ENCODE results near the gene TNIK. TPM values are rescaled to one million over a fixed set of nuclear protein-coding genes. Genes with fewer than 3 reads are reported as not detected.

The TNIK gene
- total RNA-seq, 1 donor from 2014 or later, result 9.3 TPM

DNA sequence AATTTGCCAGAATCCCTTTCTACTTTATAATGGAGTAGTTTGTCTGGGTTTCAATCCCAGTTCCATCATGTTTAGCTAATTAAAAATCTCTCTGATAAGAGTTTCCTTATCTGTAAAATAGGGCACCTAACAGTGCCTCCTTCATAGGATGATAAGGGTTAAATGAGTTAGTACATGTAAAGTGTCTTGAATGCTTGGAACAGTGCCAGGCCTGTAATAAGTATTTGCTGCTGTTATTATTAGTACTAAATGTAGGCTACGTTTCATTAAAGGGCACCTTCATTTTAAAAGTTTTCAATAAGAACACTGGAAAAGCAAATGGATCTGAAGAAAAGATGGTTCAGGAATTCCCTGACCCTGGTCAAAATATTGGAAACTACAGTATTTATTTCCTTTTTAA lies 421.9 kb downstream of the TNIK start:
- peaks cover 4% of the 10 kb centered on the region for H3K4me1 Mint-ChIP-seq
- no peaks in the 10 kb centered on the region for H3K9me3 Mint-ChIP-seq
- no peaks in the 10 kb centered on the region for H3K36me3 Mint-ChIP-seq
- H3K27me3 Mint-ChIP-seq (ENCODE audit: low read depth), result peaks cover 14% of the 10 kb centered on the region
- H3K27ac Mint-ChIP-seq, result no peak overlapping the region
- DNase-seq (ENCODE audit: low spot score in 2 of 2, unreplicated experiment in 2 of 2), result no peak
- TF ChIP-seq, protein P1, sequence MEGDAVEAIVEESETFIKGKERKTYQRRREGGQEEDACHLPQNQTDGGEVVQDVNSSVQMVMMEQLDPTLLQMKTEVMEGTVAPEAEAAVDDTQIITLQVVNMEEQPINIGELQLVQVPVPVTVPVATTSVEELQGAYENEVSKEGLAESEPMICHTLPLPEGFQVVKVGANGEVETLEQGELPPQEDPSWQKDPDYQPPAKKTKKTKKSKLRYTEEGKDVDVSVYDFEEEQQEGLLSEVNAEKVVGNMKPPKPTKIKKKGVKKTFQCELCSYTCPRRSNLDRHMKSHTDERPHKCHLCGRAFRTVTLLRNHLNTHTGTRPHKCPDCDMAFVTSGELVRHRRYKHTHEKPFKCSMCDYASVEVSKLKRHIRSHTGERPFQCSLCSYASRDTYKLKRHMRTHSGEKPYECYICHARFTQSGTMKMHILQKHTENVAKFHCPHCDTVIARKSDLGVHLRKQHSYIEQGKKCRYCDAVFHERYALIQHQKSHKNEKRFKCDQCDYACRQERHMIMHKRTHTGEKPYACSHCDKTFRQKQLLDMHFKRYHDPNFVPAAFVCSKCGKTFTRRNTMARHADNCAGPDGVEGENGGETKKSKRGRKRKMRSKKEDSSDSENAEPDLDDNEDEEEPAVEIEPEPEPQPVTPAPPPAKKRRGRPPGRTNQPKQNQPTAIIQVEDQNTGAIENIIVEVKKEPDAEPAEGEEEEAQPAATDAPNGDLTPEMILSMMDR (IDR thresholded peaks at IDR 0.05; ENCODE audit: unreplicated experiment), result no peak
- no peak overlapping the region for H3K4me3 Mint-ChIP-seq

DNA sequence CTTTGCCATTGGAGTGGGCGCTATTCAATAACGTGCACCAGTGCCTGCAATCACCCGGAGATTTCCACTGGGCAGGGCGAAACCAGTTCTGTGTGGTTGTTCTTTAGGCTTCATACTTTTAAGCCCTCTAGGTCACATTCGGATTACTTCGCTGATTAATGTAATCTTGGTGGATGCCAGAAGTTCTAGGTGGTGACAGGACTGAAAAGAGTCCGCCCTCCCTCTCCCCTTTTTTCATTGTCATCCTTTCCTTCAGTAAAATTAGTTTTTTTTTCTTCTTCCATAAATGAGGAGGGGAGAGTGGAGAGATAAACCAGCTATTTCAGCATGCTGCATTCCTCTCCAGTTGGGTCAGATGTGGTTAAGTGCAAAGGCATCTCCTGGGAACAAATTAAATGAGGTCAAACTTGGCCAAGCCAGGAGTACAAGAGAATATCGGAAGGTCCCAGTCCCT lies 431.4 kb downstream of the TNIK start:
- Mint-ChIP-seq H3K27ac (no peak overlapping the region), H3K4me1 (no peaks in the 10 kb centered on the region)

DNA sequence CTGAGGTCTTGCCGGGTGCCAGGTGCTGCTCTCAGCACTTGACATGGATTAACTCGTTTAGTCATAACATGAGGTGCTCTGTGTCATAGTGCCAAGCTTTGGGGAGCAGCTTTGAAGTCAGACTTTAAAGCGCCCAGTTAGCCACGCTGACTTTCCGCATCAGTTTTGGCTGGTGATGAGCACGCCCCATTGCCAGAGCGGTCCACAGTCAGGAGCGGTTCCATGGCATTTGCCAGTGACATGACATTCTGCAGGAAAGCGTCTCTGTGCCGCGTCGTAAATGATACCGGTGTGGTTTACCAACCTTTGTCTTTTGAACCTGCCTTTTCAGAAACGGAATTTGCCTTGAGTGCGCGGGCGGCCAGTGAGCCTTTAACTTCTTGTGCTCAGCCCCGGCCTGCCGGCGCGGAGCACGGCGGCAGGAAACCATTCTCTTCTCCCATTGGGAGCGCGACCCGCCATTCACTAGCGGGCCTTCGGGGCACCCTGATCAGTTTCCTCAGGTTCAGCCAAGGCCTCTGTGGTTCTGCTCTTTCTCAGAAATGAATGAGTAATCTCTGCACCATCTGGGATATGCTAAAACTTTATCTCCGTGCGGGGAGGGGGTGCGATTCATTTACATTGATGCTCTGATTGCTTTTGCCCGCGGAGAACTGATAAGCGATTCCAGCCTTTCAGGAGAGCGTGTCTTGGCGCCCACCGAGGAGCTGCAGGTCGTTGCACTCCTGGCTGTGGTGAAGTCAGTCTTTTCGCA lies 432.0 kb downstream of the TNIK start:
- TF ChIP-seq, protein P1 (IDR thresholded peaks at IDR 0.05; ENCODE audit: unreplicated experiment), result no peak

More for the DNA sequence above, 431.4 kb downstream of the TNIK start:
- TF ChIP-seq, protein P1 (IDR thresholded peaks at IDR 0.05; ENCODE audit: unreplicated experiment), result no peak
- Mint-ChIP-seq H3K27me3 (ENCODE audit: low read depth) (peaks cover 2% of the 10 kb centered on the region), H3K9me3 (no peaks in the 10 kb centered on the region), H3K36me3 (no peaks in the 10 kb centered on the region), H3K4me3 (no peak overlapping the region)
- DNase-seq (ENCODE audit: low spot score in 2 of 2, unreplicated experiment in 2 of 2), result no peak

DNA sequence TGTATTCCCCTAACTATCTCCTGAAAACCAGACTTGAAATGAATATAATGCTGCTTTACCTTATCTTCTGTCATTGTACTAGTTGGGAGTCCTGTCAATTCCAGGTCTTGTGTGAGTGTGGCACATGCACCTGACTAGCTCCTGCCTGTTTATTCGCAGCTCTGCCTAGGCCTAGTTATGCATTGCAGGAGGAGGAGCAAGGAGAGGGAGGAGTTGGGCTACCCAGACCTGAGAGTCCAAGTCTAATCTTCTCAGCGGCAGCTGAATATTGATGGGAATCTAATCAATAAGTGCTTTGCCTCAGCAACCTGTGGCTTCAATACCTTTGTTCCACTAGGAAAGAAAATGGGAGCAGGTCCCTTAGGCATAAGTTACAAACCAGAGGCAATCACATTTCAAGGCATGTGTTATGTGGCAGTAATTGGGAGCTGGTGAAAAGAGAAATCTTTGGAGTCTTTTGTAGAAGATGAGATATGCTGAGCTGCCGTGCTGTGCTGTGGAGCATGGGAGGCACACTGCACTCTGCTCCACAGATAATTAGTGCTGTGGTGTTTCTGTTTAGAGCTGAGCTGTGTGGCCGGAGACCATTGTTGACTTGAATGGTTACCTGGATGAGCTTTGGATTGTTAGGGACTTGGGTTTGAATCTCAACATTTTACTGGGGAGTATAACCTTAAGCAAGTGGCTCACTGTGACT lies 433.5 kb downstream of the TNIK start, which contains the start of gene SLC2A2:
SLC2A2 (minus strand) TSS at position 124 of the 697 bp plus-strand sequence; CDS start at position 74, 50 bp downstream.
- peaks cover 2% of the 10 kb centered on the region for H3K27me3 Mint-ChIP-seq (ENCODE audit: low read depth)
- H3K4me3 Mint-ChIP-seq, result no peak within 1 kb of the TSS
- H3K36me3 Mint-ChIP-seq, result no peaks in the 10 kb centered on the region
- no peaks in the 10 kb centered on the region for H3K4me1 Mint-ChIP-seq
- TF ChIP-seq, protein P1 (IDR thresholded peaks at IDR 0.05; ENCODE audit: unreplicated experiment), result no peak
- H3K27ac Mint-ChIP-seq, result no peak within 1 kb of the TSS
- no peak for DNase-seq (ENCODE audit: low spot score in 2 of 2, unreplicated experiment in 2 of 2)
- H3K9me3 Mint-ChIP-seq, result no peaks in the 10 kb centered on the region

More for the DNA sequence above, 432.0 kb downstream of the TNIK start:
- Mint-ChIP-seq H3K36me3 (no peaks in the 10 kb centered on the region), H3K4me3 (no peak overlapping the region), H3K27me3 (ENCODE audit: low read depth) (peaks cover 2% of the 10 kb centered on the region), H3K4me1 (no peaks in the 10 kb centered on the region), H3K27ac (no peak overlapping the region), H3K9me3 (no peaks in the 10 kb centered on the region)
- no peak for DNase-seq (ENCODE audit: low spot score in 2 of 2, unreplicated experiment in 2 of 2)

DNA sequence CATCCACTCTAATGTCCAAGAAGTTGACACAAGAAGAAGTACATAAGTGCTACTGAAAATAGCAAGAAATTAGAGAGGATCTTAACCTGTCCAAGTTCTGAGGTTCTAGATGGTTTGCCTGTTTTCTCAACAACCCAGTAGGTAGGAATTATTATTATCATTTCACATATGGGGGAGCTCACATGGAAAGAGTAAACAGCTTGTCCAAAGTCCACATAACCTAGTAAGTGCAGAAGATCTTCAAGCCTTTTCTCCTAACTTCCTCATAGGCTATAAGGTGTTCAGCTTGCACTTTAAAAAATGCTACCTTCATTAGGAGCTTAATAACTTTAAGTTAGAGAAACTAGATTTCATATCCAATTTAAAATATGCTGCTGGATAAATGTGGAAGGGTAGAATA lies 436.6 kb downstream of the TNIK start:
- no peak overlapping the region for H3K4me3 Mint-ChIP-seq
- H3K4me1 Mint-ChIP-seq, result no peaks in the 10 kb centered on the region
- no peaks in the 10 kb centered on the region for H3K36me3 Mint-ChIP-seq
- TF ChIP-seq, protein P1 (IDR thresholded peaks at IDR 0.05; ENCODE audit: unreplicated experiment), result no peak
- H3K9me3 Mint-ChIP-seq, result no peaks in the 10 kb centered on the region
- H3K27ac Mint-ChIP-seq, result no peak overlapping the region
- peaks cover 2% of the 10 kb centered on the region for H3K27me3 Mint-ChIP-seq (ENCODE audit: low read depth)
- DNase-seq (ENCODE audit: low spot score in 2 of 2, unreplicated experiment in 2 of 2), result no peak

All from mesothelial cell of epicardium (in vitro differentiated cells).